Measurements from ENCODE around the gene NEMF.

The NEMF gene

DNA sequence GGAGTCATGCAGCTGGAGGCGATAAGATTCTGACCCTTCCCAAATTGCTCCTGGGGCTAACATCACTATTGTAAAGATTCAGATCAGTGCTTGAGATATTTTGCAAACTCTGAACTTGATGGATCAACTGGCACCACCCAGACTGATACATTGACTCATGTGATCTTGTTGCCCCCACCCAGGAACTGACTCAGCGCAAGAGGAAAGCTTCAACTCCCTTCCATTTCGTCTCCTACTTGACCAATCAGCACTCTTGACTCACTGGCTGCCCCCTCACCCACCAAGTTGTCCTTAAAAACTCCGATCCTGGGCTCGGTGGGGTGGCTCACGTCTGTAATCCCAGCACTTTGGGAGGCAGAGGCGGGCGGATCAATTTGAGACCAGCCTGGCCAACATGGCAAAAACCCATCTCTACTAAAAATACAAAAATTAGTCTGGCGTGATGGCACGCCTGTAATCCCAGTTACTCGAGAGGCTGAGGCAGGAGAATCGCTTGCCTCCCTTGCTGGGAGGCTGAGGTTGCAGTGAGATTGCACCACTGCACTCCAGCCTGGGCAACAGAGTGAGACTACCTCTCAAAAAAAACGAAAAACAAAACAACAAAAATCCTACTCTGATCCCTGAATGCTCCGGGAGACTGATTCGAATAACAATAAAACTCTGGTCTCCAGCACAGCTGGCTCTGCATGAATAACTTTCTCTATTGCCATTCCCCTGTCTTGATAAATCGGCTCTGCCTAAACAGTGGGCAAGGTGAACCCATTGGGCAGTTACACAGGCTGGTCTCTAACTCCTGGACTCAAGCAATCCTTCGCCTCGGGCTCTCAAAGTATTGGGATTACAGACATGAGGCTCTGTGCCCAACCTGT, 30.5 kb upstream of the NEMF start:
- no peak for FAIRE-seq
- TF ChIP-seq CTCF (IDR thresholded peaks at IDR 0.05; ENCODE audit: insufficient read depth, missing control alignments): no peak
- DNase-seq (ENCODE audit: insufficient read length, low spot score): no peak

GRCh38 chr14:49881350-49882001, 28.9 kb upstream of the NEMF start:
- TF ChIP-seq CTCF (IDR thresholded peaks at IDR 0.05; ENCODE audit: insufficient read depth, missing control alignments): no peak
- DNase-seq (ENCODE audit: insufficient read length, low spot score) (no peak), FAIRE-seq (no peak)

GRCh38 chr14:49880267-49881064, 27.9 kb upstream of the NEMF start:
- TF ChIP-seq CTCF (IDR thresholded peaks at IDR 0.05; ENCODE audit: insufficient read depth, missing control alignments): no peak
- DNase-seq (ENCODE audit: insufficient read length, low spot score): no peak
- FAIRE-seq: no peak

DNA sequence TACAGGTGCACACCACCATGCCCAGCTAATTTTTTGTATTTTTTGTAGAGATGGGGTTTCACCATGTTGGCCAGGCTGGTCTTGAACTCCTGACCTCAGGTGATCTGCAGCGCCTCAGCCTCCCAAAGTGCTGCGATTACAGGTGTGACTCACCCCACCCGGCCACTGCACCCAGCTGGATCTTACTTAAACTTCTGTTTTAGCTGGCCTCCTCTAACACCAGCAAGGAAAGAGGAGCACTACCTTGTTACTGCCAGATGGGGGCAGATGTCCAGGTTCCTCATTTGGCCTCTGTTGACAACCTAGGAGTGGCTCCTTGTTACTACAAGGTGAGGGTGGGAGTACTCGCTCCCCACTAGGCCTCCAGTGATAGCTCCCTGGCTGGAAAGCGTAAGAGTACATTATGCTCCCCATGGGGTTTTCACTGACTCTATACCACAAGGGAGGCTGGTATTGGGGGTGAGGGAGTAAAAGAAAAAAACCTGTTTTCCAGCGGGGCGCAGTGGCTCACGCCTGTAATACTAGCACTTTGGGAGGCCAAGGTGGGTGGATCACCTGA, 27.1 kb upstream of the NEMF start:
- peak; percentile 59 for TF ChIP-seq CTCF (IDR thresholded peaks at IDR 0.05; ENCODE audit: insufficient read depth, missing control alignments)
- FAIRE-seq: no peak
- DNase-seq (ENCODE audit: insufficient read length, low spot score): no peak

DNA sequence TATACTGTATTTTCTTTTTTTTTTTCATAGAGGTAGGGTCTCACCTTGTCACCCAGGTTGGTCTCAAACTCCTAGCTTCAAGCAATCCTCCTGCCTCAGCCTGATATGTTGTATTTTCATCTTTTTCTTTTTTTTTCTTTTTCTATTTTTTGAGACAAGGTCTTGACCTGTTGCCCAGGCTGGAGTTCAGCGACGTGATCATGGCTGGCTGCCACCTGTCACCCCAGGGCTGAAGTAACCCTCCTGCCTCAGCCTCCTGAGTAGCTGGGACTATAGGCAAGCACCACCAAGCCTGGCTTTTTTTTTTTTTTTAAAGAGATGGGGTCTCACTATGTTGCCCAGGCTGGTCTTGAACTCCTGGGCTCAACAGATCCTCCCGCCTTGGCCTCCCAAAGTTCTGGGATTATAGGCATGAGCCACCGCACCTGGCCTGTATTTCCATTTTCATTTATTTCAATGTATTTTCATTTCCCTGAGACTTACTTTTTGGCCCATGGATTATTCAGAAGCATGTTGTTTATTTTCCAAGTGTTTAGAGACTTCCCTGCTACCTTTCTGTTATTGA, 24.1 kb upstream of the NEMF start:
- DNase-seq (ENCODE audit: insufficient read length, low spot score) (no peak), FAIRE-seq (no peak)

More for the DNA sequence above, 24.1 kb upstream of the NEMF start:
- no peak for TF ChIP-seq CTCF (IDR thresholded peaks at IDR 0.05; ENCODE audit: insufficient read depth, missing control alignments)
